Chondrocyte (in vitro differentiated cells): ENCODE results near the gene INPP5D. TPM values are rescaled to one million over a fixed set of nuclear protein-coding genes. Genes with fewer than 3 reads are reported as not detected.

Experiments
- DNase-seq: peaks from one replicate; pipeline ENCODE4 v3.0.0; 2021; ENCODE audit warnings: mixed read lengths, low spot score
- H3K27ac Mint-ChIP-seq: one replicate; pipeline ENCODE4 v1.8.0; 2021; ENCODE audit warnings: mild to moderate bottlenecking, moderate library complexity, mixed read lengths; ENCODE audit not compliant: unreplicated experiment
- H3K27me3 Mint-ChIP-seq: 2 replicates; pipeline ENCODE4 v1.8.0; 2021; ENCODE audit warnings: low read depth, mixed read lengths
- H3K36me3 Mint-ChIP-seq: 2 replicates; pipeline ENCODE4 v1.8.0; 2021; ENCODE audit warnings: low read depth, mixed read lengths
- H3K4me1 Mint-ChIP-seq: 2 replicates; pipeline ENCODE4 v1.8.0; 2021; ENCODE audit warnings: low read depth, mild to moderate bottlenecking, mixed read lengths
- H3K4me3 Mint-ChIP-seq: one replicate; pipeline ENCODE4 v1.8.0; 2021; ENCODE audit warnings: mild to moderate bottlenecking, moderate library complexity, mixed read lengths; ENCODE audit not compliant: unreplicated experiment
- H3K9me3 Mint-ChIP-seq: 2 replicates; pipeline ENCODE4 v1.8.0; 2021; ENCODE audit warnings: low read depth, mixed read lengths
- total RNA-seq: library from RNA; stranded (reverse); gene quantifications from 3 replicates; pipeline ENCODE4 v1.2.1, GENCODE V29; 2021
- TF ChIP-seq, protein P1 (sequence below): fragments of 200-600 bp; sonication (generic); IDR thresholded peaks from 2 replicates; pipeline ENCODE4 v1.5.0; 2021; ENCODE audit warnings: antibody characterized with exemption, mild to moderate bottlenecking, moderate library complexity

INPP5D gene
- total RNA-seq, 1 donor from 2014 or later, result 0.20 TPM

DNA sequence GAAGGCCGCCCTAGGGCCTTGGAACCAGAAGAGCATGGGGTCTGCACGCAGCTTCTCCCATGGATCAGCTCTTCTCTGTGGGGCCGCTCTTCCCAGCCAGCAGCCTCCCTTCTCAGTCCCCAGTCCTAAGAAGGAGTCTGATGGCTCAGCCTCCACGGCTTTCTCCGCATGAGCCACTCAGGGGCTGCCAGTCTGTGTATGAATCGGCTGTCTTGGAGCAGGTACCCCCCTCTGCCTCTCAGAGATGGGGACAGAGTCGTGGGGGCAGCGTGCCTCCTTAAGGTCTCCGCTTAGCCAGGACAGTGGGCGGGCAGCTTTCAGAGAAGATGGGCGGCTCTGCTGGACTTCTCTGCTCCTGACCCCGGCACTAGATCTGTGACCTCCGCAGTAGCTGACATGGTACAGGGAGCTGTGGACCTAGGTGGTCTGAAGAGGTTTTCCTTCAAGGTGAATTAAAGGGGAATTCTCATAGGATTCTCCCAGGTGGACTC is 21.6 kb downstream of the INPP5D start:
- Mint-ChIP-seq H3K36me3 (no peaks in the 10 kb centered on the region), H3K27me3 (peaks cover 21% of the 10 kb centered on the region), H3K4me3 (no peak overlapping the region), H3K27ac (no peak overlapping the region), H3K4me1 (peaks cover 3% of the 10 kb centered on the region), H3K9me3 (no peaks in the 10 kb centered on the region)
- DNase-seq, result peak; percentile 57
- TF ChIP-seq, protein P1, sequence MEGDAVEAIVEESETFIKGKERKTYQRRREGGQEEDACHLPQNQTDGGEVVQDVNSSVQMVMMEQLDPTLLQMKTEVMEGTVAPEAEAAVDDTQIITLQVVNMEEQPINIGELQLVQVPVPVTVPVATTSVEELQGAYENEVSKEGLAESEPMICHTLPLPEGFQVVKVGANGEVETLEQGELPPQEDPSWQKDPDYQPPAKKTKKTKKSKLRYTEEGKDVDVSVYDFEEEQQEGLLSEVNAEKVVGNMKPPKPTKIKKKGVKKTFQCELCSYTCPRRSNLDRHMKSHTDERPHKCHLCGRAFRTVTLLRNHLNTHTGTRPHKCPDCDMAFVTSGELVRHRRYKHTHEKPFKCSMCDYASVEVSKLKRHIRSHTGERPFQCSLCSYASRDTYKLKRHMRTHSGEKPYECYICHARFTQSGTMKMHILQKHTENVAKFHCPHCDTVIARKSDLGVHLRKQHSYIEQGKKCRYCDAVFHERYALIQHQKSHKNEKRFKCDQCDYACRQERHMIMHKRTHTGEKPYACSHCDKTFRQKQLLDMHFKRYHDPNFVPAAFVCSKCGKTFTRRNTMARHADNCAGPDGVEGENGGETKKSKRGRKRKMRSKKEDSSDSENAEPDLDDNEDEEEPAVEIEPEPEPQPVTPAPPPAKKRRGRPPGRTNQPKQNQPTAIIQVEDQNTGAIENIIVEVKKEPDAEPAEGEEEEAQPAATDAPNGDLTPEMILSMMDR, result no peak

DNA sequence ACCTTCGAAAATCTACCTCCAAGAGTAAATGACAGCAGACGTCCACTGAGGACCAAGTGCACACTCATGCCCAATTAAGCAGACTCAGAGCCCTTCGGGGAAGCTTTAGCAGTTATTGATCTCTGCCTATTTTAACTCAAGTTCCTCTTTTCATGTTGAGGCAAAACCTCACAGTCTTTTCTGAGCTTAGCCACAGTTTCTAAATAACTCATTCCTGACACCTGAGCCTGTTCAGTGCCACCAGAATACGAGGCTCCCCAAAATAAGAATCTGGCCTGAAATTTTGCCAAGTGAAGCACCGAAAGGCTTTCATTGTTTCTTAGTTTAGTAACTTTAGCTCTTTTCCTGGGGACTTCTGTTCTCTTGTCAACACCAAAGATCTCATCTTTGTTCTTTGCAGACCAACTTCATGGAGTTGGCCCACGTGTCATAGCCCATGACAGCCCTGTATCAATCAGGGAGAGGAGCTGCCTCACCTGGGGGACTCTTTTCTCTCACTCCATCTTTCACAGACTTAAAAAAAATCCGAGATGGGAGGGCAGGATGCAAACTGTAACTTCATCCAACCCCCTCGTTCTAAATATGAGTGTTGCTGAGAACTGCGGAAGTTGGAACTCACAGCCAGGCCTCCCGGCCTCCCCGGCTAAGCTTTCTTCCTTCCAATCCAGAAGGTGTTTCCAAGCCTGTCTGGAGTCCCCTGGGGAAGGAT is 22.2 kb downstream of the INPP5D start:
- Mint-ChIP-seq H3K36me3 (no peaks in the 10 kb centered on the region), H3K27me3 (peaks cover 17% of the 10 kb centered on the region), H3K27ac (no peak overlapping the region), H3K4me3 (no peak overlapping the region), H3K4me1 (peaks cover 6% of the 10 kb centered on the region), H3K9me3 (no peaks in the 10 kb centered on the region)
- peak; percentile 26 for DNase-seq
- TF ChIP-seq, protein P1, result no peak

DNA sequence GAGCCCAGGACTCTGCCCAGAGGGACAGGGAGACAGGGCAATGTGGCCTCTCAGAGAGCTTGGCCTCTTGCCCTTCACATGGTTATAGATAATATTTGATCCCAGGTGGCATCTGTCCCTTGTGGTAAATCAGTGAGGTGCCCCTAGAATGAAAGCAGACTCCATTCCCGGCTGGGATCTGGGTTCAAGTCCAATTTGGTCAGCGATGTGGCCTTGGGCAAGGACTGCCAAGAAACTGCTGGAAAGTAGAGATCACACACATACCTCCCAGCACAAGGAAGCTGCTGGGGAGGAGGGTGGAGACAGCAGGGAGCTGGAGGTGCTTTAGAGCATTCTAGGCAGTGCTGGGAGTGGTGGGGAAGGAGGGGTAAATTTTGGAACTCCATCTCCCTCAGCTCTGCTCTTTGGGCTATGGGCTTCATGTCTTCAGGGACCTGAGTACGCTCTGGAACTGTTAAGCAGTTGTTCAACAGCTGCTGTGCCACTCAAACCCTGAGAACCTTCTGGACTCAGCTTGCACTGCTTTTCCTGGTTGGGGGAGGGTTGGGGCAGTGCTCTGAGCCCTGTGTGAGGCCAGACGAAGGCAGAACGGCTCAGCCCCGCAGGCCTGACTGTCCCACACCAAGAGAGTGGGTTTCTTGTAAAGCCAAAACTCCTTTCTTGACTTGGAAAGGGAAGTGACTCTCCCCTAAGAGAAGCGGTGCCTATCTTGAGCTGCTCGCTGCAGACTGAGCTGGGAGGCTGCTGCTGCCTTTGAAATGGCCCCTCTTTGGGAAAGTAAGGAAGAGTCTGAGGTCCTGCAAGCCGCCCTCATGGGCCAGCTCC is 23.0 kb downstream of the INPP5D start:
- H3K27me3 Mint-ChIP-seq, result peaks cover 17% of the 10 kb centered on the region
- H3K4me1 Mint-ChIP-seq, result peaks cover 6% of the 10 kb centered on the region
- no peak overlapping the region for H3K27ac Mint-ChIP-seq
- H3K36me3 Mint-ChIP-seq, result no peaks in the 10 kb centered on the region
- H3K9me3 Mint-ChIP-seq, result no peaks in the 10 kb centered on the region
- H3K4me3 Mint-ChIP-seq, result no peak overlapping the region
- TF ChIP-seq, protein P1, result no peak
- peak; percentile 32 for DNase-seq

DNA sequence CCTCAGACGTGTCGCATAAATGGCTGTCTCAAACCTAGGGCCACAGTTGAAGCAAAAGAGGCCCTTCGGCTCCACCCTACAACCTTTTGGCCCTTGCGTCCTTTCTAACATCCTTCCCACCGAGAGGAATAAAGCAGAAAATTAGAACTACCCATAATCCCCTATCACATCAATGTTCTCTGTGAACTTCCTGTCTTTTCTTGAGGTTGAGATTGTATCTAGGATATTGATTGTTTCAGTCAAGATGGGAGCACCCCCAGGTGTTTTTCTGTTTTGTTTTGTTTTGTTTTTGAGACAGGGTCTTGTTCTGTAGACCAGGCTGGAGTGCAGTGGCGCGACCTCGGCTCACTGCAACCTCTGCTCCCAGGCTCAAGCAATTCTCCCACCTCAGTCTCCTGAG is 23.6 kb downstream of the INPP5D start:
- TF ChIP-seq, protein P1, result no peak
- no peak overlapping the region for H3K27ac Mint-ChIP-seq
- H3K4me3 Mint-ChIP-seq, result no peak overlapping the region
- DNase-seq, result peak; percentile 13
- no peaks in the 10 kb centered on the region for H3K36me3 Mint-ChIP-seq
- H3K9me3 Mint-ChIP-seq, result no peaks in the 10 kb centered on the region
- H3K4me1 Mint-ChIP-seq, result peaks cover 6% of the 10 kb centered on the region
- peaks cover 17% of the 10 kb centered on the region for H3K27me3 Mint-ChIP-seq

DNA sequence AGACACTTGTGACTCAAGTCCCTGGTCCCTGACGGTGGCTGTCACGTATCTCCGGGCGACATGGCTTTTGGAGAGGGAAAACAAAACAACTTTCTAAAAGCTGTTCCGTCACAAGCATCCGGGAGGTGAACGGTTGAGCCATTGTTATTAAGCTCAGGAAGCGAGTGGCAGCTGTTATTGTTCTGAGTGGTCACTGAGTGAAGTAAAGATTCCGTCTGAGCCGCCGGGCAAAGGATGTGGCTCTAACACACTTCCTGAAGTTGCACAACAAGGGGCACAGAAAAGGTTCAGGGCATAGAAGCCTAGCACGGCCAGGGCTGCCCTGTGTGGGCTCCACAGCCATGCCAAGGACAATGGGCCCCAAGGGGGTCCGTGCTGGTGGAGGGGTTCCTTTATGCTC is 24.3 kb downstream of the INPP5D start:
- Mint-ChIP-seq H3K4me3 (no peak overlapping the region), H3K27me3 (peaks cover 12% of the 10 kb centered on the region), H3K27ac (no peak overlapping the region), H3K9me3 (no peaks in the 10 kb centered on the region), H3K36me3 (no peaks in the 10 kb centered on the region), H3K4me1 (peaks cover 6% of the 10 kb centered on the region)
- DNase-seq, result peak; percentile 24
- TF ChIP-seq, protein P1, result no peak
